OCI-M2 (cell line): ENCODE data around the gene VPS50.
"Not testable (repeated sequence)": the region's sequence is repeated elsewhere in the genome, so short reads cannot be mapped to it uniquely, and the experiment has no call there.

Experiments used
- DNase-seq: peaks from one replicate; lab custom pipeline; 2025; ENCODE audit not compliant: unreplicated experiment; lab: John Stamatoyannopoulos, UW

The VPS50 gene

GRCh38 chr7:93331706-93332105 is 99.5 kb downstream of the VPS50 start:
- no peak for DNase-seq

DNA sequence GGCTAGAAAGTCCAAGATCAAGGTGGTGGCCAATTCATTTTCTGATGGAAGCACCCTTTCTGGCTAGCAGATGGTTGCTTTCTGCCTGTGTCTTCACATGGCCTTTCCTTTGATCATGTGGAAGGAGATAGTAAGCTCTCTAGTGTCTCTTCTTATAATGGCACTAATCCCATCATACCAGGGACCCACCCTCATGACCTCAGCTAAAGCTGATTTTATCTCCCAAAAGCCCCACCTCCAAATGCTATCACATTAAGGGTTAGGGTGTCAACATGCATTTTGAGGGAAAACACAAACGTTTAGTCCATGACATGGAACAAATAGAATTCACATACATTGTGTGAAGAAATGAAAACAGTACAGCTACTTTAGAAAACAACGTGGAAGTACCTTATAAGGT is 100.0 kb downstream of the VPS50 start:
- DNase-seq = no peak

- DNase-seq = no peak
Measured at GRCh38 chr7:93337052-93337451, 104.9 kb downstream of the VPS50 start.

DNA sequence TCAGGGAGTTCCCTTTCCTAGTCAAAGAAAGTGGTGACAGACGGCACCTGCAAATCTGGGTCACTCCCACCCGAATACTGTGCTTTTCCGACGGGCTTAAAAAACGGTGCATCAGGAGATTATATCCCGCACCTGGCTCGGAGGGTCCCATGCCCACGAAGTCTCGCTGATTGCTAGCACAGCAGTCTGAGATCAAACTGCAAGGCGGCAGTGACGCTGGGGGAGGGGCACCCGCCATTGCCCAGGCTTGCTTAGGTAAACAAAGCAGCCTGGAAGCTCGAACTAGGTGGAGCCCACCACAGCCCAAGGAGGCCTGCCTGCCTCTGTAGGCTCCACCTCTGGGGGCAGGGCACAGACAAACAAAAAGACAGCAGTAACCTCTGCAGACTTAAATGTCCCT is 110.0 kb downstream of the VPS50 start:
- not testable (repeated sequence) for DNase-seq

DNA sequence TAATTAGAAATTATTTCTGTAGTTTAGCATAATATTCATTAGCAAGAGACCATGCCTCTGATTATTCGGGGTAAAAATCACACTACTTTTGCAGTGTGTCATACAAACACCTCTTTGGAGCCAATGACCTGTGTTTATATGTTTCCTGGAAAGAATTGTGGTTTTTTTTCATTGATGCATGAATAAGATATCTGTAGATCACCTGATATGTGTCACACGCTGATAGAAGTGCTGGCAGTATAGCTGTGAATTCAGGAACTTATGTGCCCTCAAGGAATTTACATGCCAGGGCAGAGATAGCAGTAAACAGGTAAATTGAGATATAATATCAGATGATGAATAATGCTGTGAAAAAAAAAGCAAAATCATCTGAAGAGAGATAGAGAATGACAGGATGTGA is 118.2 kb downstream of the VPS50 start:
- no peak for DNase-seq

DNA sequence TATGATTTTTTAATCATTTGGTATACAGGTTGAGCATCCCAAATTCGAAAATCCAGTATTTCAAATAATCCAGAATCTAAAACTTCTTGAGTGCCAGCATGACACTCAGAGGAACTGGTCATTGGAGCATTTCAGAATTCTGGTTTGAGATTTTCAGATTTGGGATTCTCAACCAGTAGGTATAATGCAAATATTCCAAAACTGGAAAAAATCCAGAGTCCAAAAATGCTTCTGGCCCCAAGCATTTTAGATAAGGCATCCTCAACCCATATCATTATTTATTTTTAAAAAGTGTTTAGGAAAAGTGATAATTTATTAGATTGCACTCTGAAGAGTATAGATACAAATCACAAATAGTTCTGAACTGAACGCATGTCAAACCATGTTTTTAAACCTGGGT is 120.7 kb downstream of the VPS50 start:
- no peak for DNase-seq

DNA sequence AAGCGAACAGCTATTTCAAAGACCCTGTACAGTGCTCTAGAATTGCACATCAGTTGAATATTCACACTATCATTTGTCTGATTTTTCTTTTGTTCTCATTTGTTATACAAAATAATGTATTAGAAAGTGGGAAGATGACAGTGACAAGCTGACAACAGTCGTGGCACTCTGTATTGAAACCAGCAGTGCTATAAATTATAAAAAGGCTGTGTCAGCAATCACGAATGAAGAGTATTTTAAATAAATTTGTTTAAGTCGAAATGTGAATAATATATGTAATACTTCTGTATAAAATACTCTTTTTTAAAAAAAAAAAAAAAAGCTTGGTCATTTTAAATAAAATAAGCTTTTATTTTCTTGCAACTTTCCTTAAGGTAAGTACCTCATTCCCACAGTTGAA is 122.6 kb downstream of the VPS50 start:
- no peak for DNase-seq

GRCh38 chr7:93359520-93360198 is 127.5 kb downstream of the VPS50 start:
- no peak for DNase-seq

GRCh38 chr7:93361853-93362252 is 129.7 kb downstream of the VPS50 start:
- no peak for DNase-seq

DNA sequence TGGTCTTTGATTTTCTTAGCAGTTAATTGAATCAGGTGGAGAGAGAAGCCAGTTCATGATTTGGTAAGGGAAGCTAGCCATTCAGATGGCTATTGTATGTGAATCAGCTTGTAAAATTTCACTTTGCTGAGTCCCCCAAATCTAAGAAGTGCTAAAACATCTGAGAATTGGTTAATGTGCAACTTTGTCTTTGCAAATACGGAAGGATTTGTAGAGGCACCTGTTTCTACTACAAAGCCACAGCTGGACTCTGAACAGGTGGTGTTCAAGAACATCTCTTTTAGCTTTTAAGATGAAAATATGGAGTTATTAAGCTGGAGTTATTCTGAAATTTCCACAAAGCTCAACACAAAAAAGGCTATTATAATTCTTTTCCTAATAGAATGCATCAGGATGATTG is 132.6 kb downstream of the VPS50 start:
- no peak for DNase-seq

GRCh38 chr7:93365341-93365740 is 133.2 kb downstream of the VPS50 start:
- no peak for DNase-seq

- DNase-seq = no peak
Measured at GRCh38 chr7:93366816-93367215, 134.7 kb downstream of the VPS50 start.

DNA sequence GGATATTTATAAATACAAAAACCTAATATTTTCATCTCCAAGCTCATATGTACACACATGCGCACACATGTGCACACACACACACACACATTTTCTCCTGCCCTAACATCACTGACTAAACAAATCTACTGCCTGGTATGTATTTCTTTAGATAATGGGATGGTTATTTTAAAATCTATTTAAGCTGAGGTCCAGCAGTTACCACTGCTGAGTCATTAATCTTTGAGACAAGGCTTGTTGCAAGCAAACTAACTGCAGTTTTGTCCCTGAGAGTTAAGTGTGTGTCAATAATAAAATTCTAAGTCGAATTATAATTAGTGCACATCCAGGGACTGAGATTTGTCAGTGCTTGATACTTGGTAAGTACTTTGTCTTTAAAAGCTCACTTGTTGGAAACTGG is 135.1 kb downstream of the VPS50 start:
- DNase-seq = no peak

DNA sequence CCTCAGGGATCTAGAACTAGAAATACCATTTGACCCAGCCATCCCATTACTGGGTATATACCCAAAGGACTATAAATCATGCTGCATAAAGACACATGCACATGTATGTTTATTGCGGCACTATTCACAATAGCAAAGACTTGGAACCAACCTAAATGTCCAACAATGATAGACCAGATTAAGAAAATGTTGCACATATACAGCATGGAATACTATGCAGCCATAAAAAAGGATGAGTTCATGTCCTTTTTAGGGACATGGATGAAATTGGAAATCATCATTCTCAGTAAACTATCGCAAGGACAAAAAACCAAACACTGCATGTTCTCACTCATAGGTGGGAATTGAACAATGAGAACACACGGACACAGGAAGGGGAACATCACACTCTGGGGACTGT is 138.8 kb downstream of the VPS50 start:
- not testable (repeated sequence) for DNase-seq

DNA sequence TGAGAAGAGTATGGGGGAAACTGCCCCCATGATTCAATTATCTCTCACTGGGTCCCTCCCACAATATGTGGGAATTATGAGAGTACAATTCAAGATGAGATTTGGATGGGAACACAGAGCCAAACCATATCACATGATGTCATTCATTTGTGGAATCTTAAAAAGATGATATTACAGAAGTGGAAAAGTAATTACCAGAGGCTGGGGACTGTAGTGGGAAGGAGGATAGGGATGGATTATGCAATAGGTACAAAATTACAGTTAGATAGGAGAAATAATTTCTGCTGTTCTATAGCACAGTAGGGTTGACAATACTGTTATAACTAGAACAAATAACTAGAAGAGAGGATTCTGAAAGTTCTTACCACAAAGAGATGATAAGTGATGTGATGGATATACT is 141.4 kb downstream of the VPS50 start:
- no peak for DNase-seq

- no peak for DNase-seq
Measured at GRCh38 chr7:93374345-93374940, 142.3 kb downstream of the VPS50 start.

- DNase-seq = no peak
Measured at GRCh38 chr7:93375603-93376002, 143.4 kb downstream of the VPS50 start.

DNA sequence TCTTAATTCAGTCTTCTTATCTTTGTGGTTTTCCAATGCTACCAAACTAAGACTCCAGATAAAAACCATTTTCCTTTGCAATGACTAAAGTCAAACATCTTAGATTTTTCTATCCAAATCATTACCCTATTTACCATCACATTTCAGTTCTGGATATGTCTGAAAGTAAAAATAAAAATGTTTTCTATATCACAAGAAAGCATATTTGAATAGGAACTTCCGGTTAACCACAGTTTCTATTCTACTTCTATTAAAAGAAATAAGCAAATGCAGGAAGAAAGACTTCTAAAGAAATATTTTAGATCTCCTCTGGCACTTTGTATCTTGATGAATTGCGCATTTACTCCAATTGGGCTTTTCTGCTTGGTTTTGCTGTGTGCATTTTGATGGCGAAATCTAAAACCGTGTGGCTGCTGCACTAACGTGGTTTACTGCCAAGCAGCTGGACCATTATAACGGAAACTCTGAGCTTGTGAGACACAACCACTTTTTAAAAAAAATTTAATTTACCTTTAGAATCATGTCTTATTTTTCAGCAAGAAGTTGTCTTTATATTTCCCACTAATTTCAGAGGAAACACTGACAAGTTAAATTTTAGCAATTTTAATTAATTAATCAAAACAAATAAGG is 146.1 kb downstream of the VPS50 start:
- DNase-seq = no peak

GRCh38 chr7:93382362-93382761 is 150.2 kb downstream of the VPS50 start:
- no peak for DNase-seq

DNA sequence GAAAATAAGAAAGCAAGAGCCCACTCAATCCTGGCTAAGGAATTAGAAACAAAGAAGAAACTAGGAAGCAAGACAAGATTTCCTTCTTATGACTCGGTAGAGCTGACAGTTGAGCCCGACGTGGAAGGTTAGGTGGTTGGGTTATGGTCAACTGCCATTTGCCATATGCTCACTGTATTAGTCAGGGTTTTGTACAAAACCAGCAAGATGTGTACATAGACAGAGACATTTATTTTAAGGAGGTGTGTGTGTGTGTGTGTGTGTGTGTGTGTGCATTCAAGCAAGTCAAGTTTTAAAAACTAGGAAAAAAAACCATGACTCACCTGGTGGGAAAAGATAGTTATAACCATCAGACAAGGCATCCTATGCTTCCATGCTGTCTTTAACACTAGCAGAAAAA is 158.5 kb downstream of the VPS50 start:
- no peak for DNase-seq

DNA sequence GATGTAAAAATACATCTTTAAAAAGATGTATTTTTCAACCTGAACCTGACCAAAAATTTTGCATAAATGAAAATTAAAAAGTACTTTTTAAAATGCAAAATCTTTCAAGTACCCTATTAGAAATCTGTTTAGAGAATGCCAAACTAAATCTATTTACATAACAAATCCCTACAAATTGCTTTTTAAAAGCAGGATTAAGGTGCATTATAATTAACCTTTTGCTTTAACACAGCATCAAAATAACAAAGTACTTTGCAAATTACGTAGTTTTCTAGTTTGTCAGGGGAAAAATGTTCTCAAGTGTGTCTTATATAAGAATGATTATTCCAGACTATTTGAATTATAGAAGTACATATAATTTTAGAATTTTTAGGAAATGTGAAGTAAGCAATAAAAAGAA is 160.8 kb downstream of the VPS50 start:
- no peak for DNase-seq

- DNase-seq = no peak
Measured at GRCh38 chr7:93399642-93400041, 167.5 kb downstream of the VPS50 start.

GRCh38 chr7:93402944-93403343 is 170.8 kb downstream of the VPS50 start:
- no peak for DNase-seq
